Neural cell (in vitro differentiated cells): ENCODE data around the gene LPAR3. TPM values are rescaled to one million over a fixed set of nuclear protein-coding genes. Genes with fewer than 3 reads are reported as not detected.

Source experiments
- H2AFZ ChIP-seq: fragments of 200-600, 300-800 bp; sonication (generic), shearing (Covaris generic); 2 replicates; pipeline ENCODE4 v1.6.0; 2014; ENCODE audit warnings: low read depth, mild to moderate bottlenecking, antibody characterized with exemption, low read length, moderate library complexity
- H3F3A ChIP-seq: fragments of 200-600 bp; shearing (Covaris generic); 2 replicates; pipeline ENCODE4 v1.6.1; 2016; ENCODE audit warnings: mild to moderate bottlenecking, moderate library complexity, mixed read lengths, antibody characterized with exemption, low read length; ENCODE audit not compliant: insufficient read depth, poor library complexity, severe bottlenecking
- H3K27ac ChIP-seq: fragments of 200-600, 300-800 bp; sonication (generic), shearing (Covaris generic); 2 replicates; pipeline ENCODE4 v1.5.1; 2014; ENCODE audit warnings: mild to moderate bottlenecking, low read length, moderate library complexity
- H3K27me3 ChIP-seq: fragments of 300-800, 200-600 bp; sonication (generic), shearing (Covaris generic); 2 replicates; pipeline ENCODE4 v1.6.0; 2014; ENCODE audit warnings: mild to moderate bottlenecking, low read depth, low read length, moderate library complexity; ENCODE audit not compliant: insufficient read depth
- H3K36me3 ChIP-seq: fragments of 300-800, 200-600 bp; sonication (generic), shearing (Covaris generic); 2 replicates; pipeline ENCODE4 v1.5.1; 2014; ENCODE audit warnings: mild to moderate bottlenecking, antibody characterized with exemption, low read length, moderate library complexity; ENCODE audit not compliant: insufficient read depth
- H3K4me2 ChIP-seq: fragments of 300-800, 200-600 bp; sonication (generic), shearing (Covaris generic); 2 replicates; pipeline ENCODE4 v1.6.0; 2014; ENCODE audit warnings: mild to moderate bottlenecking, low read length
- H3K4me3 ChIP-seq: fragments of 300-800, 200-600 bp; sonication (generic), shearing (Covaris generic); 2 replicates; pipeline ENCODE4 v1.5.1; 2014; ENCODE audit warnings: mild to moderate bottlenecking, low read length, moderate library complexity
- H3K79me2 ChIP-seq: fragments of 200-600 bp; shearing (Covaris generic); replicated peaks from 2 replicates; pipeline ENCODE4 v1.6.0; 2014; ENCODE audit warnings: mild to moderate bottlenecking, low read length, moderate library complexity; ENCODE audit not compliant: insufficient read depth
- H3K9ac ChIP-seq: fragments of 300-800, 200-600 bp; sonication (generic), shearing (Covaris generic); 2 replicates; pipeline ENCODE4 v1.6.1; 2016; ENCODE audit warnings: mild to moderate bottlenecking, low read length, mixed read lengths
- H3K9me2 ChIP-seq: fragments of 200-600 bp; shearing (Covaris generic); 2 replicates; pipeline ENCODE4 v1.6.1; 2016; ENCODE audit warnings: mild to moderate bottlenecking, low read length, mixed read lengths; ENCODE audit not compliant: insufficient read depth
- H3K9me3 ChIP-seq: fragments of 200-600, 300-800 bp; sonication (generic), shearing (Covaris generic); 2 replicates; pipeline ENCODE4 v1.6.1; 2016; ENCODE audit warnings: mild to moderate bottlenecking, mixed run types, low read length, moderate library complexity, mixed read lengths
- H4K20me1 ChIP-seq: fragments of 200-600 bp; shearing (Covaris generic); 2 replicates; pipeline ENCODE4 v1.6.1; 2016; ENCODE audit warnings: mild to moderate bottlenecking, mixed run types; ENCODE audit not compliant: insufficient read depth
- CTCF ChIP-seq: fragments of 450-650 bp; IDR thresholded peaks from 2 replicates; pipeline ENCODE4 v1.5.1; 2014; ENCODE audit warnings: antibody characterized with exemption, mild to moderate bottlenecking, moderate library complexity; ENCODE audit not compliant: poor library complexity, severe bottlenecking
- EP300 ChIP-seq: fragments of 450-650 bp; conservative IDR thresholded peaks from 2 replicates; pipeline ENCODE4 v1.6.1; 2014; ENCODE audit warnings: antibody characterized with exemption, mild to moderate bottlenecking, moderate library complexity; ENCODE audit not compliant: poor library complexity, severe bottlenecking
- EZH2 ChIP-seq: fragments of 200-600, 300-800 bp; shearing (Covaris generic), sonication (generic); IDR thresholded peaks from 2 replicates; pipeline ENCODE4 v1.6.1; 2014; ENCODE audit warnings: antibody characterized with exemption, low read length, borderline replicate concordance, mild to moderate bottlenecking; ENCODE audit not compliant: insufficient read depth, poor library complexity, severe bottlenecking
- MXI1 ChIP-seq: fragments of 450-650 bp; conservative IDR thresholded peaks from 2 replicates; pipeline ENCODE4 v1.6.1; 2014; ENCODE audit warnings: antibody characterized with exemption, mild to moderate bottlenecking; ENCODE audit not compliant: poor library complexity, severe bottlenecking
- POLR2AphosphoS5 ChIP-seq: IDR thresholded peaks from 2 replicates; pipeline ENCODE4 v1.6.1; 2012
- RAD21 ChIP-seq: fragments of 450-650 bp; conservative IDR thresholded peaks from 2 replicates; pipeline ENCODE4 v1.6.1; 2014; ENCODE audit warnings: antibody characterized with exemption, mild to moderate bottlenecking, moderate library complexity
- REST ChIP-seq: IDR thresholded peaks from 2 replicates; pipeline ENCODE4 v1.6.1; 2012; ENCODE audit warnings: borderline replicate concordance
- SMC3 ChIP-seq: fragments of 450-650 bp; conservative IDR thresholded peaks from 2 replicates; pipeline ENCODE4 v1.6.1; 2014; ENCODE audit warnings: antibody characterized with exemption, mild to moderate bottlenecking, moderate library complexity; ENCODE audit not compliant: poor library complexity
- TAF1 ChIP-seq: IDR thresholded peaks from 2 replicates; pipeline ENCODE4 v1.6.1; 2012; ENCODE audit warnings: low read depth
- polyA plus RNA-seq: library from polyadenylated mRNA; depleted of rRNA; stranded (reverse); fragments of >200 nt; gene quantifications from 2 replicates; pipeline ENCODE4 v1.2.3, GENCODE V29; 2014

The LPAR3 gene
- polyA plus RNA-seq, 1 donor from 2014 or later: not detected

- no peak overlapping the region for H2AFZ ChIP-seq
- H3K9ac ChIP-seq: no peak overlapping the region
- TF ChIP-seq RAD21 (no peak), EZH2 (no peak)
- no peaks in the 10 kb centered on the region for H3K27me3 ChIP-seq
- no peak overlapping the region for H3K27ac ChIP-seq
- no peak overlapping the region for H3K4me3 ChIP-seq
- H3K36me3 ChIP-seq: no peaks in the 10 kb centered on the region
- no peaks in the 10 kb centered on the region for H3K9me3 ChIP-seq
- no peaks in the 10 kb centered on the region for H4K20me1 ChIP-seq
- no peaks in the 10 kb centered on the region for H3F3A ChIP-seq
- no peaks in the 10 kb centered on the region for H3K79me2 ChIP-seq
- no peaks in the 10 kb centered on the region for H3K9me2 ChIP-seq
- no peak overlapping the region for H3K4me2 ChIP-seq
Measured at GRCh38 chr1:84855691-84856630, 37.0 kb downstream of the LPAR3 start.

- Histone ChIP-seq H2AFZ (no peak overlapping the region), H3K9me2 (no peaks in the 10 kb centered on the region), H3K4me2 (no peak overlapping the region), H3K9ac (no peak overlapping the region), H3K79me2 (no peaks in the 10 kb centered on the region), H3F3A (no peaks in the 10 kb centered on the region), H3K27ac (no peak overlapping the region), H3K4me3 (no peak overlapping the region), H3K27me3 (no peaks in the 10 kb centered on the region), H3K36me3 (no peaks in the 10 kb centered on the region), H3K9me3 (no peaks in the 10 kb centered on the region), H4K20me1 (no peaks in the 10 kb centered on the region)
- no peak for TF ChIP-seq MXI1
- TF ChIP-seq EP300: no peak
- no peak for TF ChIP-seq TAF1
- TF ChIP-seq RAD21: no peak
- no peak for TF ChIP-seq POLR2AphosphoS5
- TF ChIP-seq EZH2: no peak
- TF ChIP-seq REST: no peak
- TF ChIP-seq CTCF: no peak
- no peak for TF ChIP-seq SMC3
Measured at GRCh38 chr1:84855168-84855567, 37.8 kb downstream of the LPAR3 start.
